Caco-2 (cell line): ENCODE results near the gene ATP9B. TPM values are rescaled to one million over a fixed set of nuclear protein-coding genes. Genes with fewer than 3 reads are reported as not detected.

Source experiments
- BruUV-seq: library from RNA; stranded (reverse); fragments of 400-500 nt; replicated peaks from 2 replicates; lab custom pipeline; 2021; lab: Mats Ljungman, UMichigan
- CTCF ChIA-PET: fragments of 300-600 bp; sonication (Branson Sonifier 250); formaldehyde crosslinking; loops from one replicate; lab custom pipeline; 2022; ENCODE audit warnings: antibody characterized with exemption; lab: Charles Lee
- POLR2A ChIA-PET: fragments of 300-600 bp; sonication (Branson Sonifier 250); formaldehyde crosslinking; loops from one replicate; lab custom pipeline; 2022; ENCODE audit warnings: antibody characterized with exemption; lab: Charles Lee
- DNase-seq, 2 experiments: peaks; one replicate each; pipeline versions ENCODE4 v3.0.0 to v3.0.0-alpha.2; 2020 to 2022
- H3K27me3 ChIP-seq: replicated peaks from 2 replicates; pipeline ENCODE4 v1.6.0; 2011; ENCODE audit warnings: low read length; ENCODE audit not compliant: control insufficient read depth, insufficient read depth
- H3K36me3 ChIP-seq: 2 replicates; pipeline ENCODE4 v1.5.1; 2011; ENCODE audit warnings: low read length; ENCODE audit not compliant: control insufficient read depth, insufficient read depth
- H3K4me1 ChIP-seq: fragments of 250-450 bp; sonication (Bioruptor Pico); 2 replicates; pipeline ENCODE4 v1.5.1; 2020; ENCODE audit warnings: mild to moderate bottlenecking
- H3K4me3 ChIP-seq: 2 replicates; pipeline ENCODE4 v1.5.1; 2011; ENCODE audit warnings: low read depth, mild to moderate bottlenecking, control low read depth, low read length
- H3K9me3 ChIP-seq: fragments of 250-450 bp; sonication (Bioruptor Pico); 2 replicates; pipeline ENCODE4 v1.5.1; 2020; ENCODE audit warnings: mild to moderate bottlenecking, moderate library complexity
- H3K27ac Mint-ChIP-seq: one replicate; pipeline ENCODE4 v1.8.0; 2022; ENCODE audit warnings: mixed read lengths; ENCODE audit not compliant: unreplicated experiment
- H3K27me3 Mint-ChIP-seq: one replicate; pipeline ENCODE4 v1.8.0; 2022; ENCODE audit warnings: mixed read lengths; ENCODE audit not compliant: insufficient read depth, unreplicated experiment
- H3K36me3 Mint-ChIP-seq: one replicate; pipeline ENCODE4 v1.8.0; 2022; ENCODE audit warnings: mild to moderate bottlenecking, mixed read lengths; ENCODE audit not compliant: insufficient read depth, unreplicated experiment
- H3K4me1 Mint-ChIP-seq: one replicate; pipeline ENCODE4 v1.8.0; 2022; ENCODE audit warnings: low read depth, mixed read lengths; ENCODE audit not compliant: unreplicated experiment
- H3K4me3 Mint-ChIP-seq: one replicate; pipeline ENCODE4 v1.8.0; 2022; ENCODE audit warnings: mild to moderate bottlenecking, moderate library complexity, mixed read lengths; ENCODE audit not compliant: unreplicated experiment
- H3K9me3 Mint-ChIP-seq: one replicate; pipeline ENCODE4 v1.8.0; 2022; ENCODE audit warnings: mixed read lengths; ENCODE audit not compliant: unreplicated experiment
- CTCF ChIP-seq, 2 experiments: fragments of 200-600 bp in 1 of 2; IDR thresholded peaks; 1 replicate in 1 of 2; 2 replicates in 1 of 2; pipeline versions ENCODE4 v1.5.1 to v1.8.0; 2011 to 2022; ENCODE audit warnings: antibody characterized with exemption in 1 of 2, control low read depth in 1 of 2, inconsistent platforms in 1 of 2, low read depth in 1 of 2, low read length in 1 of 2, mild to moderate bottlenecking in 1 of 2, moderate library complexity in 1 of 2; ENCODE audit not compliant: insufficient read depth in 1 of 2, severe bottlenecking in 1 of 2, unreplicated experiment in 1 of 2
- intact Hi-C: fragments of 100-400 bp; cut with micrococcal nuclease; formaldehyde crosslinking; loops from one replicate; pipeline ENCODE4 v1.10.0; 2022; ENCODE audit not compliant: unreplicated experiment
- total RNA-seq: library from RNA; stranded (reverse); gene quantifications from 2 replicates; pipeline ENCODE4 v1.2.3, GENCODE V29; 2022

ATP9B gene
- total RNA-seq, 1 experiment from 2014 or later = 15.8 TPM

DNA sequence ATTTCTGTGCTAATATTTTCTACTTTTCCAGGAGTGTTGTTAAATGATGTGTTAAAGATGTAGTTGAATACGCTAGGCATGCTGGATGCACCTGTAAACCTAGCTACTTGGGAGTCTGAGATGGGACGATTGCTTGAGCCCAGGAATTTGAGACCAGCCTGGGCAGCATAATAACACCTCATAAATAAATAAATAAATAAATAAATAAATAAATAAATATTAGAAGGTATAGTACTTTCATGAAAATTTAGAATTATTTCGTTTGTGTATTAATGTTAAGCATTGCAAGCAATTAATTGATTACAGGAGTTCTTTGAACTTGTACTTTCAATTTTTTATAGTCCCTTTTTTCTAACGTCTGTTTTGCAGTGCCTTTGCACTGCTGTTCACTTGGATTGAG lies 137.2 kb downstream of the ATP9B start:
- CTCF ChIA-PET = no interaction called here
- TF ChIP-seq CTCF (IDR thresholded peaks at IDR 0.05; ENCODE audit: insufficient read depth in 1 of 2, low read depth in 1 of 2, low read length in 1 of 2, severe bottlenecking in 1 of 2, unreplicated experiment in 1 of 2) = no peak
- no peaks in the 10 kb centered on the region for H3K27me3 Mint-ChIP-seq

DNA sequence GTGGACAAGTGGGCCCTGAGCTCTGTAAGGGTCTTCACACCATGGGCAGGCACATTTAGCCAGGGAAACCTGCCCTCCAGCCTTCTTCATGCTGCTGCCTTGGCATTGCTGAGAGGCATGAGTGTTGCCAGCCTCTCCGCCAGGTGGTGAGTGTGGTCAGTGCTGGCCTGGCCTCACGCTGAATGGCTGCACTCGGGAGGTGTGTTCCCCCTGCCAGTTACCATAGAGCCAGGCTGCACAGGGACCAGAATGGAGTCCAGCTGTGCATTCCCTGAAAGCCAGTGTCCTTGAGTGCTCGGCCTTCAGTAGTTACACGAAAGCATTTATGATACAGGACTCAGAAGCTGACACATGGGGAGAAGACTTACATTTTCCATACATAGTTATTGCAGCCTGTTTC lies 139.7 kb downstream of the ATP9B start:
- no peaks in the 10 kb centered on the region for H3K36me3 Mint-ChIP-seq
- BruUV-seq = no TSS peak
- intact Hi-C loops = no loop called here
- Histone ChIP-seq H3K36me3 (no peaks in the 10 kb centered on the region), H3K27me3 (no peaks in the 10 kb centered on the region), H3K4me3 (no peak overlapping the region), H3K9me3 (no peaks in the 10 kb centered on the region), H3K4me1 (no peaks in the 10 kb centered on the region; the same call in 1 of the 2 replicates)
- no peak overlapping the region for H3K27ac Mint-ChIP-seq
- no peaks in the 10 kb centered on the region for H3K9me3 Mint-ChIP-seq
- no peak for TF ChIP-seq CTCF (IDR thresholded peaks at IDR 0.05; ENCODE audit: insufficient read depth in 1 of 2, low read depth in 1 of 2, low read length in 1 of 2, severe bottlenecking in 1 of 2, unreplicated experiment in 1 of 2)
- no peaks in the 10 kb centered on the region for H3K27me3 Mint-ChIP-seq
- H3K4me1 Mint-ChIP-seq = no peaks in the 10 kb centered on the region
- DNase-seq = no peak
- ChIA-PET CTCF (no interaction called here), POLR2A (no interaction called here)
- no peak overlapping the region for H3K4me3 Mint-ChIP-seq

More for the DNA sequence above, 137.2 kb downstream of the ATP9B start:
- intact Hi-C loops = no loop called here
- Mint-ChIP-seq H3K4me1 (no peaks in the 10 kb centered on the region), H3K4me3 (no peak overlapping the region), H3K36me3 (no peaks in the 10 kb centered on the region), H3K27ac (no peak overlapping the region), H3K9me3 (no peaks in the 10 kb centered on the region)
- BruUV-seq = no TSS peak
- Histone ChIP-seq H3K36me3 (no peaks in the 10 kb centered on the region), H3K4me3 (no peak overlapping the region), H3K4me1 (no peaks in the 10 kb centered on the region), H3K27me3 (no peaks in the 10 kb centered on the region), H3K9me3 (no peaks in the 10 kb centered on the region)
- POLR2A ChIA-PET = no interaction called here
- no peak for DNase-seq

DNA sequence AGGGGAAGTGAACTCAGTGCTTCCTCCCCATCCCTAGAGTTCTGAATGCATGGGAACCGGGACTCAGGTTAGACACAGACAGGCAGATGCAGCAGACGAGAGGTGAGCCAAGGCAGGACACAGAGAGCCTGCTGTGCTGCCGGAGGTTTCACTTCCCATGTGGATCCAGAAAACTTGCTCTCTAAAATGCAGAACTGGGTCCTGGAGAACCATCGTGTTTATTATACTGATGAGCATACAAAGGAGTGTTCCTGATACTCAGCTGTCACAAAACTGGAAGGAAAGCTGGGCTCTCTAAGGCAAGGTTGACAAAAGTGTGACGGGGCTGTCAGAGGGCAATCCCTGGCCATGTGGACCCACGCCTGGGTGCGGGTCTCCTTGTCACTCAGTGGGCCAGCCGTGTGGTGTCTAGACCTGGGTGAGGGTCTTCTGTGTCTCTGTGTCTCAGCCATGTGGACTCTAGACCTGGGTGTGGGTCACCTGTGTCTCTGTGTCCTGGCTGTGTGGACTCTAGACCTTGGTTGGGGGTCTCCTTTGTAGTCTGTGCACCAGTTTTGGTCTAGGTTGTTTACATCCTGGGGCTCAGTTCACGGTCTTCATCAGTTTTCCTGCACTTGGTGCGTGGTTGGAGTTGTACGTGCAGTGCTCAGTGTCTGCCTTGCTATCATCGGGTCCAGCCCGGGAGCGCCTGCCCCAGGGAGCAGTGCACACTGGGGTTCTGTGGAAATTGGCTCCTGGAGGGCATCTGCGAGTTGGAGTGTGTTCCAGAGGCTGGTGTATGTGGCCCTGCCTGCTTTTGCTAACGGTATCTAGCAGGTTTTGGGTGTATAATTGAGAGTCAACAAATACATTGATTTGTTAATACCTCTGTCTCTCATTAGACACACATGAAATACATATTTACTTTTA lies 141.1 kb downstream of the ATP9B start:
- Mint-ChIP-seq H3K27ac (no peak overlapping the region), H3K27me3 (no peaks in the 10 kb centered on the region), H3K4me3 (no peak overlapping the region), H3K9me3 (no peaks in the 10 kb centered on the region), H3K4me1 (no peaks in the 10 kb centered on the region), H3K36me3 (no peaks in the 10 kb centered on the region)
- BruUV-seq = no TSS peak
- intact Hi-C loops = no loop called here
- DNase-seq = no peak
- Histone ChIP-seq H3K4me1 (no peaks in the 10 kb centered on the region; the same call in 1 of the 2 replicates), H3K36me3 (no peaks in the 10 kb centered on the region), H3K4me3 (no peak overlapping the region), H3K9me3 (no peaks in the 10 kb centered on the region), H3K27me3 (no peaks in the 10 kb centered on the region)
- ChIA-PET CTCF (no interaction called here), POLR2A (no interaction called here)
- no peak for TF ChIP-seq CTCF (IDR thresholded peaks at IDR 0.05; ENCODE audit: insufficient read depth in 1 of 2, low read depth in 1 of 2, low read length in 1 of 2, severe bottlenecking in 1 of 2, unreplicated experiment in 1 of 2)
